Adrenal gland (tissue), 5 donors: ENCODE data around the gene ZNF630.

Experiments used
- CTCF ChIP-seq, 6 experiments: fragments of 450-650 bp in 4 of 6; fragments of 200-600 bp in 2 of 6; sonication (generic) in 1 of 6; IDR thresholded peaks; 1 replicate in 5 of 6; 2 replicates in 1 of 6; pipeline versions ENCODE4 v1.5.1 to v1.8.0; 2016 to 2021; ENCODE audit warnings: antibody characterized with exemption in 6 of 6, mild to moderate bottlenecking in 2 of 6, moderate library complexity in 1 of 6
- POLR2A ChIP-seq, 2 donors: fragments of 450-650 bp; IDR thresholded peaks; one replicate each; pipeline ENCODE4 v1.6.1; 2017; ENCODE audit warnings: antibody characterized with exemption in 2 of 2, mild to moderate bottlenecking in 2 of 2, moderate library complexity in 1 of 2
- donor health status: DM: no; HTN: no; CAD: no.

- TF ChIP-seq CTCF (IDR thresholded peaks at IDR 0.05) (no peak), POLR2A (IDR thresholded peaks at IDR 0.05) (no peak)
These were observed 12.3 kb upstream of the ZNF630 start for GRCh38 chrX:48083706-48084105.
